Lung microvascular endothelial cell (primary cell): Measurements from ENCODE around the gene ZNF75A. TPM values are rescaled to one million over a fixed set of nuclear protein-coding genes. Genes with fewer than 3 reads are reported as not detected.
A peak's percentile ranks its signal among the peaks of the same experiment; 100 is the strongest.
"Not testable (repeated sequence)": the region's sequence is repeated elsewhere in the genome, so short reads cannot be mapped to it uniquely, and the experiment has no call there.

Experiments
- DNase-seq, 2 donors: peaks; one replicate each; pipeline versions ENCODE4 v3.0.0 to v3.0.0-alpha.2; 2010; ENCODE audit warnings: low read depth in 2 of 2
- total RNA-seq: library from RNA; depleted of rRNA; stranded (reverse); fragments of >200 nt; gene quantifications from 2 replicates; pipeline ENCODE4 v1.2.1, GENCODE V29; 2014

Gene ZNF75A
- 9.6 and 13.3 TPM in 2 replicates for total RNA-seq

GRCh38 chr16:3305109-3306068, at the start of gene ZNF75A, which contains the start of gene TIGD7:
ZNF75A (plus strand) TSS chr16:3305497; CDS start chr16:3308429, 2,932 bp downstream.
TIGD7 (minus strand) TSS chr16:3305430; CDS start chr16:3300614, 4,816 bp downstream.
- peak; percentile 93 for DNase-seq

GRCh38 chr16:3256146-3256865, 49.0 kb upstream of the ZNF75A start, which contains the start of gene MEFV:
MEFV (minus strand) TSS chr16:3256633; CDS start chr16:3256587, 46 bp downstream.
- DNase-seq, result peak in 1 of 2 donors; percentile 15

GRCh38 chr16:3256866-3257465, 48.3 kb upstream of the ZNF75A start:
- peak in 1 of 2 donors; percentile 14 for DNase-seq

- no peak for DNase-seq
Measured at GRCh38 chr16:3259836-3260235, 45.5 kb upstream of the ZNF75A start.

GRCh38 chr16:3262517-3262916, 42.8 kb upstream of the ZNF75A start:
- DNase-seq, result no peak

GRCh38 chr16:3264137-3265036, 40.9 kb upstream of the ZNF75A start:
- DNase-seq, result peak; percentile 99

- DNase-seq, result peak; percentile 51 to 74
Measured at GRCh38 chr16:3266873-3267537, 38.3 kb upstream of the ZNF75A start.

GRCh38 chr16:3268294-3268693, 37.0 kb upstream of the ZNF75A start:
- DNase-seq, result no peak

- not testable (repeated sequence) for DNase-seq
Measured at GRCh38 chr16:3270718-3271117, 34.6 kb upstream of the ZNF75A start.

- not testable (repeated sequence) for DNase-seq
Measured at GRCh38 chr16:3271281-3271680, 34.0 kb upstream of the ZNF75A start.

- no peak for DNase-seq
Measured at GRCh38 chr16:3274490-3274889, 30.8 kb upstream of the ZNF75A start.

- no peak for DNase-seq
Measured at GRCh38 chr16:3274947-3275346, 30.4 kb upstream of the ZNF75A start.

GRCh38 chr16:3276679-3277078, 28.6 kb upstream of the ZNF75A start:
- DNase-seq, result no peak

- no peak for DNase-seq
Measured at GRCh38 chr16:3281222-3281820, 24.0 kb upstream of the ZNF75A start.

- DNase-seq, result peak; percentile 81 to 84
Measured at GRCh38 chr16:3282103-3282729, 23.1 kb upstream of the ZNF75A start.

- peak; percentile 99 for DNase-seq
Measured at GRCh38 chr16:3282730-3283542, 22.4 kb upstream of the ZNF75A start, which contains the start of gene ZNF263. ZNF263 (plus strand) TSS chr16:3283491; CDS start chr16:3283819, 328 bp downstream.

- peak; percentile 5 to 34 for DNase-seq
Measured at GRCh38 chr16:3283543-3284447, 21.5 kb upstream of the ZNF75A start.
